Panc1 (cell line): ENCODE data around the gene LMCD1. TPM values are rescaled to one million over a fixed set of nuclear protein-coding genes. Genes with fewer than 3 reads are reported as not detected.

Source experiments
- ATAC-seq: fragments of 200-7000 bp; cut with Tn5 transposase; 2 replicates; pipeline ENCODE4 v1.9.1; 2020; ENCODE audit warnings: mild to moderate bottlenecking, moderate library complexity
- BruUV-seq: library from RNA; stranded (reverse); fragments of 400-500 nt; replicated peaks from 2 replicates; lab custom pipeline; 2021; lab: Mats Ljungman, UMichigan
- CTCF ChIA-PET: fragments of 300-600 bp; sonication (Branson Sonifier 250); formaldehyde crosslinking; loops from one replicate; lab custom pipeline; 2022; ENCODE audit warnings: antibody characterized with exemption; lab: Charles Lee
- POLR2A ChIA-PET: fragments of 300-600 bp; sonication (Branson Sonifier 250); formaldehyde crosslinking; loops from one replicate; lab custom pipeline; 2022; ENCODE audit warnings: antibody characterized with exemption; lab: Charles Lee
- DNase-seq: peaks from one replicate; pipeline ENCODE4 v3.0.0-alpha.2; 2010; ENCODE audit warnings: low read depth, low spot score
- H3K27ac ChIP-seq: 2 replicates; pipeline ENCODE4 v1.5.1; 2011; ENCODE audit warnings: mild to moderate bottlenecking, low read length, inconsistent platforms
- H3K27me3 ChIP-seq: fragments of 200-500 bp; sonication (Bioruptor generic); 2 replicates; pipeline ENCODE4 v1.6.0; 2014; ENCODE audit warnings: low read length, inconsistent platforms; ENCODE audit not compliant: control insufficient read depth, insufficient read depth
- H3K36me3 ChIP-seq: fragments of 200-500 bp; sonication (Bioruptor generic); 2 replicates; pipeline ENCODE4 v1.5.1; 2014; ENCODE audit warnings: inconsistent platforms, mild to moderate bottlenecking, low read length, moderate library complexity; ENCODE audit not compliant: control insufficient read depth, insufficient read depth
- H3K4me1 ChIP-seq: 2 replicates; pipeline ENCODE4 v1.5.1; 2011; ENCODE audit warnings: inconsistent platforms, mild to moderate bottlenecking, low read length, moderate library complexity; ENCODE audit not compliant: control insufficient read depth, insufficient read depth
- H3K4me3 ChIP-seq, 2 experiments: 2 replicates each; pipeline ENCODE4 v1.5.1; 2011 to 2012; ENCODE audit warnings: low read depth in 2 of 2, low read length in 2 of 2, mild to moderate bottlenecking in 2 of 2, inconsistent platforms in 1 of 2, moderate library complexity in 1 of 2
- H3K9me3 ChIP-seq: fragments of 200-500 bp; sonication (Bioruptor generic); 2 replicates; pipeline ENCODE4 v1.5.1; 2014; ENCODE audit warnings: low read depth, mild to moderate bottlenecking, inconsistent platforms, low read length, moderate library complexity; ENCODE audit not compliant: control insufficient read depth, insufficient read depth
- CTCF ChIP-seq: fragments of 450-650 bp; IDR thresholded peaks from 2 replicates; pipeline ENCODE4 v1.5.1; 2017; ENCODE audit warnings: mild to moderate bottlenecking
- POLR2AphosphoS5 ChIP-seq: IDR thresholded peaks from 2 replicates; pipeline ENCODE4 v1.6.1; 2012; ENCODE audit warnings: mild to moderate bottlenecking, low read depth, low read length, moderate library complexity
- REST ChIP-seq, 2 experiments: IDR thresholded peaks; 2 replicates each; pipeline ENCODE4 v1.6.1; 2011 to 2012; ENCODE audit warnings: low read depth in 2 of 2, control low read depth in 1 of 2, low read length in 1 of 2, mild to moderate bottlenecking in 1 of 2, moderate library complexity in 1 of 2; ENCODE audit not compliant: insufficient read depth in 1 of 2
- SIN3A ChIP-seq: IDR thresholded peaks from 2 replicates; pipeline ENCODE4 v1.6.1; 2012; ENCODE audit warnings: low read depth, mild to moderate bottlenecking, low read length, moderate library complexity, borderline replicate concordance; ENCODE audit not compliant: insufficient read depth
- TCF7L2 ChIP-seq: IDR thresholded peaks from 2 replicates; pipeline ENCODE4 v1.6.1; 2011; ENCODE audit warnings: mild to moderate bottlenecking, low read depth, low read length, inconsistent platforms
- in situ Hi-C: cut with HindIII; loops from 2 replicates; pipeline ENCODE4 v1.10.0; 2016; ENCODE audit warnings: low sequenced_read_pairs, low pct_unique_long_range_greater_than_20kb
- intact Hi-C: fragments of 100-400 bp; cut with micrococcal nuclease; formaldehyde crosslinking; loops from one replicate; pipeline ENCODE4 v1.10.0; 2022; ENCODE audit not compliant: unreplicated experiment
- total RNA-seq: library from RNA; stranded (reverse); gene quantifications from one replicate; pipeline ENCODE4 v1.2.1, GENCODE V29; 2021; ENCODE audit not compliant: unreplicated experiment

Gene LMCD1
- total RNA-seq, 1 experiment from 2014 or later = 24.8 TPM

GRCh38 chr3:8530581-8530980, 29.0 kb downstream of the LMCD1 start:
- in situ Hi-C loops = no loop called here
- no peak for ATAC-seq
- Histone ChIP-seq H3K27me3 (no peaks in the 10 kb centered on the region), H3K36me3 (no peaks in the 10 kb centered on the region), H3K4me3 (no peak overlapping the region), H3K9me3 (no peaks in the 10 kb centered on the region), H3K27ac (no peak overlapping the region), H3K4me1 (peaks cover 3% of the 10 kb centered on the region)
- ChIA-PET POLR2A (no interaction called here), CTCF (no interaction called here)
- TF ChIP-seq TCF7L2 (no peak), CTCF (no peak), REST (IDR thresholded peaks at IDR 0.05; ENCODE audit: insufficient read depth in 1 of 2, low read depth in 2 of 2, low read length in 1 of 2) (no peak), SIN3A (no peak), POLR2AphosphoS5 (no peak)
- no peak for DNase-seq
- intact Hi-C loops = no loop called here
- BruUV-seq = no TSS peak

GRCh38 chr3:8532251-8532871, 30.7 kb downstream of the LMCD1 start:
- Histone ChIP-seq H3K4me1 (peaks cover 3% of the 10 kb centered on the region), H3K27me3 (no peaks in the 10 kb centered on the region), H3K36me3 (no peaks in the 10 kb centered on the region), H3K4me3 (no peak overlapping the region), H3K27ac (no peak overlapping the region), H3K9me3 (no peaks in the 10 kb centered on the region)
- TF ChIP-seq SIN3A (no peak), REST (IDR thresholded peaks at IDR 0.05; ENCODE audit: insufficient read depth in 1 of 2, low read depth in 2 of 2, low read length in 1 of 2) (no peak), POLR2AphosphoS5 (no peak), TCF7L2 (no peak), CTCF (no peak)
- ATAC-seq (no peak), DNase-seq (no peak)
- BruUV-seq = no TSS peak
- CTCF ChIA-PET = no interaction called here
- in situ Hi-C loops (no loop called here), intact Hi-C loops (no loop called here)
- POLR2A ChIA-PET = no interaction called here
